Measurements from ENCODE around the gene CDC42BPA. TPM values are rescaled to one million over a fixed set of nuclear protein-coding genes. Genes with fewer than 3 reads are reported as not detected.
A peak's percentile ranks its signal among the peaks of the same experiment; 100 is the strongest.

The CDC42BPA gene
- total RNA-seq, 2 donors from 2014 or later = 26.4 to 36.6 TPM

DNA sequence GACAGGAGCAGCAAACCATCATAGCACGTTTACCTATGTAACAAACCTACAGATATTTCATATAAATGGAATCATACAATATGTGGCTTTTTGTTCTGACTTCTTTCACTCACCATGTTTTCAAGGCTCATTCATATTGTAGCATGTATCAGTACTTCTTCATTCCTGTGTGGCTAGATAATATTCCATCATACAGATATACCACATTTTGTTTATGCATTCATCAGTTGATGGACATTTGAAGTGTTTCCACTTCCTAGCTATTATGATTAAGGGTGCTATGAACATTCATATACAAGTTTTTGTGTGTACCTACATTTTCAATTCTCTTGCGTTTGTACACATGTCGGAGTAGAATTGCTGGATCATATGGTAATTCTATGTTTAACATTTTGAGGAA is 90.1 kb downstream of the CDC42BPA start:
- Histone ChIP-seq H3K27ac (no peak overlapping the region), H3K27me3 (no peaks in the 10 kb centered on the region), H3K36me3 (no peaks in the 10 kb centered on the region), H3K9me3 (no peaks in the 10 kb centered on the region), H3K4me3 (no peak overlapping the region), H3K9ac (ENCODE audit: low read depth in 2 of 2, low read length in 2 of 2) (no peak overlapping the region), H3K4me1 (no peaks in the 10 kb centered on the region)
- intact Hi-C loops (cut with DNase I) = no loop called here
- no peak for DNase-seq
- TF ChIP-seq CTCF (IDR thresholded peaks at IDR 0.05) = no peak

- DNase-seq = no peak
- intact Hi-C loops (cut with DNase I) = no loop called here
- Histone ChIP-seq H3K27me3 (no peaks in the 10 kb centered on the region), H3K36me3 (no peaks in the 10 kb centered on the region), H3K9me3 (no peaks in the 10 kb centered on the region), H3K4me1 (no peaks in the 10 kb centered on the region), H3K27ac (no peak overlapping the region), H3K9ac (ENCODE audit: low read depth in 2 of 2, low read length in 2 of 2) (no peak overlapping the region), H3K4me3 (no peak overlapping the region)
- TF ChIP-seq CTCF (IDR thresholded peaks at IDR 0.05) = no peak
Observed at GRCh38 chr1:227227761-227228160, 90.5 kb downstream of the CDC42BPA start.

DNA sequence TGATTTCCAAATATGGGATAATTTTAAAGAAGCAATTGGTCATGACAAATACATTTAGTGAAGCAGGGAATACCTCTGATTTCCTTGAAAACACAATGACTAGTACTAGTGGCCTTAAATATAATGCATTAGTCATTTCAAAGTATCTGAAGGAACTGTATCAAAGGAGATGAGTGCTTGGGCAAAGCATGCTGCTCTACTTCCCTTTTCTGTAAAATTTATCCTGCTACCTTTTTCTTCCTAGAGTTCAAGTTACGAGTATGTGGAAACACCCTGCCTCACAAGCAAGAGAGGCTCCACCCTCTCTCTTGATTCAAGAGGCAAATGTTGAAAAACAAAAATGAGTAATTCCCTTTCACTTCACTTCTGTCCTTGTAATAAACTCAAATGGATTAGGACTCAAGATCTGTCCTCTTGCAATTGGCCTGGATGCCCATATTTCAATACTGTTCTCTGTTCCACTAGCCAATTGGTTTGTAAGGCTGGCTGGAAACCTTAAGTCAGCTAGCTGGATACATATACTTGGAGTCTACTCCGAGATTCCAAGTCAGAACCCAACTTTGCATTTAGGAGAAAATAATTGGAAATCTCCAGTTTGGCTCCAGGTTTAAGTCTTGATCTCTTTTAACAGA is 92.5 kb downstream of the CDC42BPA start:
- TF ChIP-seq CTCF (IDR thresholded peaks at IDR 0.05) = no peak
- H3K4me1 ChIP-seq = no peaks in the 10 kb centered on the region
- no peak overlapping the region for H3K27ac ChIP-seq
- DNase-seq = no peak
- no peak overlapping the region for H3K4me3 ChIP-seq
- H3K9ac ChIP-seq (ENCODE audit: low read depth in 2 of 2, low read length in 2 of 2) = no peak overlapping the region
- H3K36me3 ChIP-seq = no peaks in the 10 kb centered on the region
- intact Hi-C loops (cut with DNase I) = no loop called here
- H3K9me3 ChIP-seq = no peaks in the 10 kb centered on the region
- H3K27me3 ChIP-seq = no peaks in the 10 kb centered on the region

- no peaks in the 10 kb centered on the region for H3K27me3 ChIP-seq
- no peak for DNase-seq
- H3K36me3 ChIP-seq = no peaks in the 10 kb centered on the region
- no peak overlapping the region for H3K4me3 ChIP-seq
- intact Hi-C loops (cut with DNase I) = no loop called here
- H3K27ac ChIP-seq = no peak overlapping the region
- H3K9me3 ChIP-seq = no peaks in the 10 kb centered on the region
- no peaks in the 10 kb centered on the region for H3K4me1 ChIP-seq
- no peak for TF ChIP-seq CTCF (IDR thresholded peaks at IDR 0.05)
- H3K9ac ChIP-seq (ENCODE audit: low read depth in 2 of 2, low read length in 2 of 2) = no peak overlapping the region
Observed at GRCh38 chr1:227223171-227223806, 95.0 kb downstream of the CDC42BPA start.

GRCh38 chr1:227219715-227220292 is 98.5 kb downstream of the CDC42BPA start:
- no peaks in the 10 kb centered on the region for H3K36me3 ChIP-seq
- H3K27ac ChIP-seq = peak overlapping the region; percentile 36
- peak overlapping the region in 1 of 2 donors; percentile 52 for H3K9ac ChIP-seq (ENCODE audit: low read depth in 2 of 2, low read length in 2 of 2)
- intact Hi-C loops (cut with DNase I) = no loop called here
- no peaks in the 10 kb centered on the region for H3K27me3 ChIP-seq
- DNase-seq = no peak
- no peak overlapping the region for H3K4me3 ChIP-seq
- H3K9me3 ChIP-seq = no peaks in the 10 kb centered on the region
- TF ChIP-seq CTCF (IDR thresholded peaks at IDR 0.05) = no peak
- H3K4me1 ChIP-seq = no peaks in the 10 kb centered on the region

Data from colonic mucosa (tissue), 4 donors.